SK-N-SH (cell line): ENCODE measurements around the gene HNRNPUL1. TPM values are rescaled to one million over a fixed set of nuclear protein-coding genes. Genes with fewer than 3 reads are reported as not detected.
A peak's percentile ranks its signal among the peaks of the same experiment; 100 is the strongest.

ENCODE experiments used
- CTCF ChIA-PET: fragments of 300-600, 350-600 bp; formaldehyde crosslinking; extraction: SDS; loops from one replicate; lab custom pipeline; 2021; lab: Yijun Ruan, JAX
- POLR2A ChIA-PET: fragments of 350-600 bp; sonication (Branson Sonifier 250); formaldehyde crosslinking; extraction: SDS; loops from one replicate; lab custom pipeline; 2020; ENCODE audit warnings: antibody characterized with exemption, inconsistent platforms; lab: Yijun Ruan, JAX
- DNase-seq: peaks from one replicate; pipeline ENCODE4 v3.0.0; 2012
- H2AFZ ChIP-seq: fragments of 200-600 bp; sonication (generic); 2 replicates; pipeline ENCODE4 v1.8.1; 2016; ENCODE audit warnings: antibody characterized with exemption, mild to moderate bottlenecking, low read depth
- H3F3A ChIP-seq: fragments of 200-600 bp; sonication (generic); replicated peaks from 2 replicates; pipeline ENCODE3; 2016; ENCODE audit warnings: antibody characterized with exemption, mild to moderate bottlenecking; ENCODE audit not compliant: insufficient read depth
- H3K27ac ChIP-seq, 2 experiments: fragments of 200-500 bp in 1 of 2; fragments of 200-600 bp in 1 of 2; sonication (Bioruptor generic) in 1 of 2; sonication (generic), shearing (Covaris generic) in 1 of 2; 2 replicates each; pipeline versions ENCODE4 v1.5.1 to v1.6.1; 2014 to 2016; ENCODE audit warnings: low read depth in 2 of 2, inconsistent platforms in 1 of 2, low read length in 1 of 2, mild to moderate bottlenecking in 1 of 2, mixed read lengths in 1 of 2
- H3K27me3 ChIP-seq: fragments of 200-600 bp; sonication (generic), shearing (Covaris generic); 2 replicates; pipeline ENCODE4 v1.6.1; 2016; ENCODE audit warnings: mixed run types; ENCODE audit not compliant: insufficient read depth
- H3K36me3 ChIP-seq, 2 experiments: fragments of 200-500 bp in 1 of 2; fragments of 200-600 bp in 1 of 2; sonication (Bioruptor generic) in 1 of 2; sonication (generic) in 1 of 2; replicated peaks in 1 of 2; 2 replicates each; pipeline versions ENCODE3 to v1.5.1; 2014 to 2016; ENCODE audit warnings: low read length in 1 of 2, mild to moderate bottlenecking in 1 of 2; ENCODE audit not compliant: insufficient read depth in 2 of 2, control insufficient read depth in 1 of 2
- H3K4me1 ChIP-seq, 2 experiments: fragments of 200-500 bp in 1 of 2; fragments of 200-600 bp in 1 of 2; sonication (Bioruptor generic) in 1 of 2; sonication (generic), shearing (Covaris generic) in 1 of 2; 2 replicates each; pipeline versions ENCODE4 v1.5.1 to v1.6.1; 2014 to 2016; ENCODE audit warnings: low read depth in 1 of 2, low read length in 1 of 2, mixed run types in 1 of 2; ENCODE audit not compliant: insufficient read depth in 2 of 2, control insufficient read depth in 1 of 2
- H3K4me2 ChIP-seq: fragments of 200-600 bp; sonication (generic), shearing (Covaris generic); 2 replicates; pipeline ENCODE4 v1.6.1; 2017; ENCODE audit warnings: mixed run types
- H3K4me3 ChIP-seq, 2 experiments: fragments of 200-500 bp in 1 of 2; fragments of 200-600 bp in 1 of 2; sonication (Bioruptor generic) in 1 of 2; sonication (generic), shearing (Covaris generic) in 1 of 2; 2 replicates each; pipeline versions ENCODE4 v1.5.1 to v1.8.1; 2014 to 2016; ENCODE audit warnings: low read depth in 2 of 2, inconsistent platforms in 1 of 2, low read length in 1 of 2, mild to moderate bottlenecking in 1 of 2, mixed read lengths in 1 of 2, moderate library complexity in 1 of 2
- H3K79me2 ChIP-seq: fragments of 200-600 bp; sonication (generic); 2 replicates; pipeline ENCODE4 v1.8.1; 2017; ENCODE audit warnings: mild to moderate bottlenecking; ENCODE audit not compliant: insufficient read depth
- H3K9ac ChIP-seq: fragments of 200-600 bp; sonication (generic); 2 replicates; pipeline ENCODE4 v1.6.1; 2017; ENCODE audit warnings: mixed run types
- H3K9me2 ChIP-seq: fragments of 200-600 bp; sonication (generic); 2 replicates; pipeline ENCODE4 v1.6.1; 2017; ENCODE audit warnings: mixed run types
- H3K9me3 ChIP-seq: fragments of 200-600 bp; sonication (generic); 2 replicates; pipeline ENCODE4 v1.6.1; 2017; ENCODE audit warnings: mixed run types, mild to moderate bottlenecking, moderate library complexity
- H4K20me1 ChIP-seq: fragments of 200-600 bp; sonication (generic); 2 replicates; pipeline ENCODE4 v1.6.1; 2017; ENCODE audit warnings: mild to moderate bottlenecking, mixed run types; ENCODE audit not compliant: insufficient read depth
- CHD2 ChIP-seq: fragments of 150-350 bp; IDR thresholded peaks from 2 replicates; pipeline ENCODE4 v1.6.1; 2018; ENCODE audit warnings: low read length; ENCODE audit not compliant: partially characterized antibody
- CTCF ChIP-seq: fragments of 200-600 bp; sonication (generic); IDR thresholded peaks from 2 replicates; pipeline ENCODE4 v1.6.1; 2017; ENCODE audit warnings: antibody characterized with exemption, mild to moderate bottlenecking, moderate library complexity
- ELF1 ChIP-seq: IDR thresholded peaks from 2 replicates; pipeline ENCODE4 v1.4.0; 2012
- GABPA ChIP-seq: IDR thresholded peaks from 2 replicates; pipeline ENCODE4 v1.4.0; 2012; ENCODE audit warnings: low read depth, mild to moderate bottlenecking
- GATA2 ChIP-seq: sonication (generic); formaldehyde crosslinking; IDR thresholded peaks from 2 replicates; pipeline ENCODE4 v1.5.0; 2020; ENCODE audit warnings: mild to moderate bottlenecking, missing genetic modification reagents
- MAX ChIP-seq: IDR thresholded peaks from 2 replicates; pipeline ENCODE4 v1.4.0; 2012; ENCODE audit warnings: low read depth
- MXI1 ChIP-seq: IDR thresholded peaks from 2 replicates; pipeline ENCODE4 v1.6.1; 2012; ENCODE audit warnings: mild to moderate bottlenecking, low read depth, low read length, improper control_type of control experiment
- NFIC ChIP-seq: IDR thresholded peaks from 2 replicates; pipeline ENCODE4 v1.4.0; 2012; ENCODE audit warnings: borderline replicate concordance
- NRF1 ChIP-seq: IDR thresholded peaks from 2 replicates; pipeline ENCODE4 v1.6.1; 2012; ENCODE audit warnings: low read depth, mild to moderate bottlenecking, low read length
- PBX3 ChIP-seq: IDR thresholded peaks from 2 replicates; pipeline ENCODE4; 2012
- POLR2AphosphoS5 ChIP-seq: IDR thresholded peaks from 2 replicates; pipeline ENCODE4 v1.6.1; 2012; ENCODE audit warnings: low read depth, low read length
- RCOR1 ChIP-seq: fragments of 150-350 bp; IDR thresholded peaks from 2 replicates; pipeline ENCODE4 v1.6.1; 2017; ENCODE audit warnings: antibody characterized with exemption, low read length
- REST ChIP-seq: IDR thresholded peaks from 2 replicates; pipeline ENCODE4 v1.6.1; 2012; ENCODE audit warnings: mild to moderate bottlenecking, low read depth, low read length, moderate library complexity
- TAF1 ChIP-seq: IDR thresholded peaks from 2 replicates; pipeline ENCODE4 v1.6.1; 2012; ENCODE audit warnings: low read depth, mild to moderate bottlenecking, low read length, moderate library complexity, borderline replicate concordance
- TCF12 ChIP-seq: IDR thresholded peaks from 2 replicates; pipeline ENCODE4 v1.4.0; 2012
- ZBTB33 ChIP-seq: IDR thresholded peaks from 2 replicates; pipeline ENCODE4 v1.4.0; 2012; ENCODE audit warnings: low read depth, borderline replicate concordance
- WGBS: methylation state at CpG from one replicate; pipeline ENCODE4 v1.1.6; 2017; ENCODE audit warnings: low lambda C conversion rate; 5-methylcytosine and 5-hydroxymethylcytosine counted together
- polyA plus RNA-seq, 3 experiments: library from polyadenylated mRNA; depleted of rRNA; stranded (reverse); fragments of >200 nt; gene quantifications; 2 replicates each; pipeline ENCODE4 v1.2.3, GENCODE V29; 2012

The HNRNPUL1 gene
- polyA plus RNA-seq, 1 of the 3 experiments (the other 2 are of a cell fraction), result 41.5 TPM

- TF ChIP-seq PBX3, result peak; percentile 24
- no peak for TF ChIP-seq ELF1
- 0 out of 2 replicates have a peak, but pooled peaks have one; percentile 49 for TF ChIP-seq GABPA
- TF ChIP-seq MAX, result peak; percentile 83
- TF ChIP-seq REST, result no peak; the same call in 1 of the 2 replicates
- no peak for TF ChIP-seq POLR2AphosphoS5
- TF ChIP-seq RCOR1, result no peak
- TF ChIP-seq NRF1, result no peak
- TF ChIP-seq, all 33 proteins: peak for 12
These were observed 37.9 kb upstream of the HNRNPUL1 start (continued) for GRCh38 chr19:41226053-41226873.

- POLR2A ChIA-PET, result no interaction called here
- peaks cover 0 to 27% of the 10 kb centered on the region in 2 experiments; a peak in 2 of 4 replicates for H3K4me1 ChIP-seq
- no peak for TF ChIP-seq GATA2 (CRISPR knock-in tag)
- no peak for TF ChIP-seq CTCF
- TF ChIP-seq REST, result no peak
- no peak for TF ChIP-seq NFIC
- no peak for TF ChIP-seq CHD2
- TF ChIP-seq TCF12, result no peak
- no peak for TF ChIP-seq MXI1
- no peak for TF ChIP-seq NRF1
- no peak for TF ChIP-seq RCOR1
- TF ChIP-seq ZBTB33, result no peak
- no peak for TF ChIP-seq TAF1
These were observed 37.2 kb upstream of the HNRNPUL1 start for GRCh38 chr19:41226874-41227390.

More at GRCh38 chr19:41226874-41227390, 37.2 kb upstream of the HNRNPUL1 start:
- no peak for DNase-seq
- 34% methylated on average over 9 of the region's 9 CpGs for WGBS
- Histone ChIP-seq H3K9me2 (no peaks in the 10 kb centered on the region), H3K9me3 (no peaks in the 10 kb centered on the region), H3K9ac (peak overlapping the region; percentile 63), H3K27ac (peak overlapping the region; percentile 41 to 96; a peak in 3 of 4 replicates), H3K4me3 (0 out of 4 replicates have a peak overlapping the region, but pooled peaks of 1 of the 2 experiments have one; percentile 49), H3K27me3 (no peaks in the 10 kb centered on the region), H3K4me2 (peak overlapping the region; percentile 87), H2AFZ (no peak overlapping the region), H3K79me2 (peaks cover 87% of the 10 kb centered on the region), H3K36me3 (peaks cover 0 to 39% of the 10 kb centered on the region in 2 experiments), H4K20me1 (no peaks in the 10 kb centered on the region), H3F3A (peaks cover 54% of the 10 kb centered on the region)
- CTCF ChIA-PET, result interaction anchor here (0.8 kb wide), 1 partner anchor 22 kb away, joined by 3 read pairs; no protein-coding TSS in a partner anchor
